Endothelial cell of umbilical vein (primary cell): ENCODE results near the gene EVI2A. TPM values are rescaled to one million over a fixed set of nuclear protein-coding genes. Genes with fewer than 3 reads are reported as not detected.

Experiments used
- polyA plus RNA-seq, 4 experiments: library from polyadenylated mRNA; depleted of rRNA in 3 of 4; stranded (reverse) in 3 of 4; unstranded in 1 of 4; fragments of >200 nt; gene quantifications; 2 replicates each; pipeline versions ENCODE4 v1.2.1 to v1.2.3, GENCODE V29; 2011 to 2012; ENCODE audit warnings: missing spikeins in 1 of 4
- total RNA-seq: library from RNA; stranded (reverse); gene quantifications from 2 replicates; pipeline ENCODE4 v1.2.3, GENCODE V29; 2021

The EVI2A gene
- total and polyA plus RNA-seq, 2 donors (not counting 3 experiments of a cell fraction or from before 2014, with no cell fraction given): 0.07 to 0.22 TPM

Other genes starting within 250 kb of the EVI2A start
- 37.6 and 42.4 TPM in 2 replicates for gene NF1, start 226.6 kb downstream of the EVI2A start, total RNA-seq
- gene NF1, start 226.6 kb downstream of the EVI2A start, polyA plus RNA-seq: 13.0 and 13.7 TPM in 2 replicates
- not detected in 2 replicates for gene OMG, start 24.4 kb downstream of the EVI2A start, total RNA-seq
- 0.37 and 0.86 TPM in 2 replicates for gene OMG, start 24.4 kb downstream of the EVI2A start, polyA plus RNA-seq
- 1.7 and 2.3 TPM in 2 replicates for gene EVI2B, start 7.6 kb downstream of the EVI2A start, total RNA-seq
- gene EVI2B, start 7.6 kb downstream of the EVI2A start, polyA plus RNA-seq: 1.8 and 1.9 TPM in 2 replicates
- 0.38 and 0.92 TPM in 2 replicates for gene RAB11FIP4, start 70.1 kb upstream of the EVI2A start, total RNA-seq
- gene RAB11FIP4, start 70.1 kb upstream of the EVI2A start, polyA plus RNA-seq: 0.08 and 0.32 TPM in 2 replicates